ENCODE results near the gene ZNF106. TPM values are rescaled to one million over a fixed set of nuclear protein-coding genes. Genes with fewer than 3 reads are reported as not detected.

Gene ZNF106
- total RNA-seq, 4 donors from 2014 or later = 54.5 to 92.9 (median 63.9) TPM

GRCh38 chr15:42482701-42483100 is 8.2 kb downstream of the ZNF106 start:
- H3K36me3 ChIP-seq = peaks cover 0 to 9% (median 0%) of the 10 kb centered on the region in 3 donors

DNA sequence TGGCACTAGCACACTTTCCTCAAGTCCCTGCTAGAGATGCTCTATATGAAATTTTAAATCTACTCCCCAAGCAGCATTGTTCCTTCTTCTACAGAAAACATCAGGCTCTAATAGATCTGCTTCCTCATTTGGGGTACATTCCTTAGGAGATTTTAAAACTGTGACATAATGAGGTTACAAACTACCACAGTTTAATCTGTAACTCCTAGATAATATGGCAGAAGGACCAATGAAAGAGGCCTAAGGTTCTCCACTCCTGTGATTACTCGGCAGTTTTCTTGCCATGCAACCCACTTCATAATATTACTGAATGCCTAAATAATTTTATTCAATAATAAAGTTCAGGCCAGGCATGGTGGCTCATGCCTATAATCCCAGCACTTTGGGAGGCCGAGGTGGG is 16.1 kb downstream of the ZNF106 start:
- WGBS, 2 donors = 59 to 67% methylated on average over 2 of the region's 2 CpGs
- Histone ChIP-seq H3K27ac (peak overlapping the region in 1 of 4 donors; percentile 40), H3K4me3 (no peak overlapping the region), H3K27me3 (no peaks in the 10 kb centered on the region), H3K4me1 (peaks cover 0 to 16% (median 0%) of the 10 kb centered on the region in 4 donors), H3K36me3 (no peaks in the 10 kb centered on the region), H3K9me3 (no peaks in the 10 kb centered on the region)
- DNase-seq (ENCODE audit: low spot score in 2 of 2) = no peak
- TF ChIP-seq POLR2A (IDR thresholded peaks at IDR 0.05) = no peak
- no peak for TF ChIP-seq EP300 (IDR thresholded peaks at IDR 0.05)
- TF ChIP-seq CTCF (IDR thresholded peaks at IDR 0.05) = no peak

More at GRCh38 chr15:42482701-42483100, 8.2 kb downstream of the ZNF106 start:
- peaks cover 0 to 3% (median 0%) of the 10 kb centered on the region in 4 donors for H3K4me1 ChIP-seq
- H3K4me3 ChIP-seq = no peak overlapping the region
- no peaks in the 10 kb centered on the region for H3K27me3 ChIP-seq
- peaks cover 0 to 5% (median 0%) of the 10 kb centered on the region in 4 donors for H3K9me3 ChIP-seq
- no peak overlapping the region for H3K27ac ChIP-seq
- no peak for DNase-seq (ENCODE audit: low spot score in 2 of 2)
- no peak for TF ChIP-seq CTCF (IDR thresholded peaks at IDR 0.05)
- no peak for TF ChIP-seq POLR2A (IDR thresholded peaks at IDR 0.05)
- TF ChIP-seq EP300 (IDR thresholded peaks at IDR 0.05) = no peak
- 95 to 98% methylated on average over 6 of the region's 6 CpGs for WGBS, 2 donors

DNA sequence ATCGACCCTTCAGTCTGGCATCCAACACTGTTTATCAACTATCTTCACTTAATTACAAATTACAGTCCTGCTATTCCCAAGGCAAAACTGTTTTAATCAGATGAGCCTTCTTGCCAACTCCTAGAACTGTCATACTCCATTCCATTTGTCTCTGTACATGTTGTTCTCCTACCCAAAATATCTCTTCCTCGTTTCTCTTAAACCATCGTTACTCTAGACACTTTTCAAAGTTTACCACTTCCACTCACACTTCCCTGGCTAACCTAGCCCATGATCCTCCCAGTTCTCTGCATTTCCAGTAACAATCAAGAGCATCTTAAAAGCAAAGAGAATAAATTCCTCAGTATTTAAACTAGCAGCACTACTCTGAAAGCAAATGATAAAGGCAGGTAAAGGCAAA is 19.9 kb downstream of the ZNF106 start:
- Histone ChIP-seq H3K9me3 (no peaks in the 10 kb centered on the region), H3K27ac (peak overlapping the region in 2 of 4 donors; percentile 5 to 57), H3K4me3 (no peak overlapping the region), H3K36me3 (peaks cover 0 to 14% (median 0%) of the 10 kb centered on the region in 3 donors), H3K27me3 (no peaks in the 10 kb centered on the region), H3K4me1 (peaks cover 0 to 16% (median 0%) of the 10 kb centered on the region in 4 donors)
- TF ChIP-seq CTCF (IDR thresholded peaks at IDR 0.05) (no peak), EP300 (IDR thresholded peaks at IDR 0.05) (no peak), POLR2A (IDR thresholded peaks at IDR 0.05) (no peak)
- 53 to 66% methylated on average over 3 of the region's 3 CpGs for WGBS, 2 donors
- DNase-seq (ENCODE audit: low spot score in 2 of 2) = no peak

- peaks cover 0 to 50% (median 4%) of the 10 kb centered on the region in 3 donors for H3K36me3 ChIP-seq
- H3K9me3 ChIP-seq = no peaks in the 10 kb centered on the region
- H3K27me3 ChIP-seq = no peaks in the 10 kb centered on the region
- H3K27ac ChIP-seq = no peak overlapping the region
- no peak for DNase-seq (ENCODE audit: low spot score in 2 of 2)
- no peak overlapping the region for H3K4me3 ChIP-seq
- H3K4me1 ChIP-seq = peaks cover 0 to 10% (median 0%) of the 10 kb centered on the region in 4 donors
- 88 to 90% methylated on average over 8 of the region's 8 CpGs for WGBS, 2 donors
- TF ChIP-seq EP300 (IDR thresholded peaks at IDR 0.05) = no peak
- TF ChIP-seq CTCF (IDR thresholded peaks at IDR 0.05) = no peak
- no peak for TF ChIP-seq POLR2A (IDR thresholded peaks at IDR 0.05)
Measured at GRCh38 chr15:42465520-42466259, 25.3 kb downstream of the ZNF106 start.

DNA sequence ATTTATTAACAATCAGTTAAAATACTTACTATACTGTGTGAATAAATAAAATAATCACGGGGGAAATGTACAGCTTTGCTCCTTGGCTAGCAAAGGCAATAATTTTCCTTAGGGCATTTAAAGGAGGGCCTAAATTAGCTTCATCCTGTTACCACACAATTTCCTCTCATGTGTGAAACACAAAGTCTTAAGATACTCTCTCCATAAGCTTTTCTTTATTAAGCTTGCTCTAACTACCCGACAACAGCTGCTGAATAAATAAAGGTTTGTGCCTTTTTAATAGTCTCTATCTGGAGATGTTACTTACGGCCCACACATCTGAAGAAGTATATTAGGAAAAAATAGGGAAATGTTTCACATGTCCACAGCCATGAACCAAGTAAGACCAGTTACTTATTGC is 29.7 kb downstream of the ZNF106 start:
- DNase-seq (ENCODE audit: low spot score in 2 of 2) = no peak
- TF ChIP-seq EP300 (IDR thresholded peaks at IDR 0.05) = no peak
- TF ChIP-seq POLR2A (IDR thresholded peaks at IDR 0.05) = no peak
- no peak for TF ChIP-seq CTCF (IDR thresholded peaks at IDR 0.05)
- H3K36me3 ChIP-seq = peaks cover 0 to 35% (median 4%) of the 10 kb centered on the region in 3 donors
- no peak overlapping the region for H3K4me3 ChIP-seq
- WGBS, 2 donors = 31 to 44% methylated on average over 3 of the region's 3 CpGs
- H3K4me1 ChIP-seq = peaks cover 0 to 50% (median 6%) of the 10 kb centered on the region in 4 donors
- no peaks in the 10 kb centered on the region for H3K9me3 ChIP-seq
- H3K27me3 ChIP-seq = no peaks in the 10 kb centered on the region
- peak overlapping the region in 3 of 4 donors; percentile 6 to 50 (median 20) for H3K27ac ChIP-seq
